Measurements from ENCODE around the gene RNF220.
A peak's percentile ranks its signal among the peaks of the same experiment; 100 is the strongest.
"Not testable (repeated sequence)": the region's sequence is repeated elsewhere in the genome, so short reads cannot be mapped to it uniquely, and the experiment has no call there.

RNF220 gene

GRCh38 chr1:44481701-44482100 lies 76.6 kb downstream of the RNF220 start:
- DNase-seq (ENCODE audit: insufficient read length, low spot score) (no peak), FAIRE-seq (no peak)
- TF ChIP-seq POLR2A (IDR thresholded peaks at IDR 0.05; ENCODE audit: low read depth, low read length) = no peak

GRCh38 chr1:44483089-44483874 lies 78.2 kb downstream of the RNF220 start:
- no peak for TF ChIP-seq POLR2A (IDR thresholded peaks at IDR 0.05; ENCODE audit: low read depth, low read length)
- FAIRE-seq (no peak), DNase-seq (ENCODE audit: insufficient read length, low spot score) (no peak)

- no peak for TF ChIP-seq POLR2A (IDR thresholded peaks at IDR 0.05; ENCODE audit: low read depth, low read length)
- DNase-seq (ENCODE audit: insufficient read length, low spot score) (peak; percentile 30), FAIRE-seq (peak; percentile 11)
These were observed 79.2 kb downstream of the RNF220 start for GRCh38 chr1:44484155-44484688.

GRCh38 chr1:44485229-44485933 lies 80.3 kb downstream of the RNF220 start:
- no peak for TF ChIP-seq POLR2A (IDR thresholded peaks at IDR 0.05; ENCODE audit: low read depth, low read length)
- FAIRE-seq = peak; percentile 50
- DNase-seq (ENCODE audit: insufficient read length, low spot score) = peak; percentile 56

GRCh38 chr1:44485934-44486460 lies 80.9 kb downstream of the RNF220 start:
- TF ChIP-seq POLR2A (IDR thresholded peaks at IDR 0.05; ENCODE audit: low read depth, low read length) = no peak
- DNase-seq (ENCODE audit: insufficient read length, low spot score) (no peak), FAIRE-seq (no peak)

- no peak for TF ChIP-seq POLR2A (IDR thresholded peaks at IDR 0.05; ENCODE audit: low read depth, low read length)
- FAIRE-seq = peak; percentile 99
These were observed 84.4 kb downstream of the RNF220 start for GRCh38 chr1:44489481-44489880.

GRCh38 chr1:44496541-44497171 lies 91.6 kb downstream of the RNF220 start:
- no peak for DNase-seq (ENCODE audit: insufficient read length, low spot score)
- TF ChIP-seq POLR2A (IDR thresholded peaks at IDR 0.05; ENCODE audit: low read depth, low read length) = no peak
- no peak for FAIRE-seq

More at GRCh38 chr1:44489481-44489880, 84.4 kb downstream of the RNF220 start:
- DNase-seq (ENCODE audit: insufficient read length, low spot score) = peak; percentile 69

GRCh38 chr1:44497422-44498170 lies 92.5 kb downstream of the RNF220 start:
- FAIRE-seq (no peak), DNase-seq (ENCODE audit: insufficient read length, low spot score) (no peak)
- TF ChIP-seq POLR2A (IDR thresholded peaks at IDR 0.05; ENCODE audit: low read depth, low read length) = no peak

GRCh38 chr1:44499306-44499705 lies 94.3 kb downstream of the RNF220 start:
- FAIRE-seq (no peak), DNase-seq (ENCODE audit: insufficient read length, low spot score) (no peak)
- TF ChIP-seq POLR2A (IDR thresholded peaks at IDR 0.05; ENCODE audit: low read depth, low read length) = no peak

GRCh38 chr1:44500181-44501046 lies 95.4 kb downstream of the RNF220 start:
- TF ChIP-seq POLR2A (IDR thresholded peaks at IDR 0.05; ENCODE audit: low read depth, low read length) = no peak
- FAIRE-seq (no peak), DNase-seq (ENCODE audit: insufficient read length, low spot score) (no peak)

- TF ChIP-seq POLR2A (IDR thresholded peaks at IDR 0.05; ENCODE audit: low read depth, low read length) = no peak
- no peak for DNase-seq (ENCODE audit: insufficient read length, low spot score)
- no peak for FAIRE-seq
These were observed 96.2 kb downstream of the RNF220 start for GRCh38 chr1:44501047-44501890.

GRCh38 chr1:44502823-44503222 lies 97.8 kb downstream of the RNF220 start:
- FAIRE-seq = not testable (repeated sequence)

More at GRCh38 chr1:44502823-44503222, 97.8 kb downstream of the RNF220 start:
- not testable (repeated sequence) for DNase-seq (ENCODE audit: insufficient read length, low spot score)
